H1 (cell line): ENCODE results near the gene BUD13. TPM values are rescaled to one million over a fixed set of nuclear protein-coding genes. Genes with fewer than 3 reads are reported as not detected.

Source experiments
- CBX8 ChIP-seq: fragments of 300-800, 300-1000 bp; sonication (generic); IDR thresholded peaks from 2 replicates; pipeline ENCODE4 v1.7.1; 2016; ENCODE audit warnings: low read depth, low read length, borderline replicate concordance
- RFX5 ChIP-seq: IDR thresholded peaks from 2 replicates; pipeline ENCODE4 v1.6.1; 2011; ENCODE audit warnings: low read depth, low read length, improper control_type of control experiment, borderline replicate concordance
- polyA plus RNA-seq, 7 experiments: library from polyadenylated mRNA; depleted of rRNA in 3 of 7; stranded (reverse) in 5 of 7; unstranded in 2 of 7; fragments of >200 nt in 5 of 7; fragments of 200-250 nt in 2 of 7; gene quantifications; 1 replicate in 5 of 7; 2 replicates in 1 of 7; 4 replicates in 1 of 7; pipeline versions ENCODE4 v1.2.1 to v1.2.3, GENCODE V29; 2011 to 2013; ENCODE audit warnings: missing spikeins in 2 of 7, mixed read lengths in 2 of 7
- total RNA-seq: library from RNA; stranded (reverse); fragmentation: NEBNext Ultra II Directional; extraction: Animal tissue kit (Norgen Biotek cat#: 25700); gene quantifications from 2 replicates; pipeline ENCODE4 v1.2.1, GENCODE V29; 2021

The BUD13 gene
- total and polyA plus RNA-seq, 2 of the 8 experiments (the other 6 are each of a cell fraction or from before 2014, with no cell fraction given) = 24.8 to 27.2 TPM

DNA sequence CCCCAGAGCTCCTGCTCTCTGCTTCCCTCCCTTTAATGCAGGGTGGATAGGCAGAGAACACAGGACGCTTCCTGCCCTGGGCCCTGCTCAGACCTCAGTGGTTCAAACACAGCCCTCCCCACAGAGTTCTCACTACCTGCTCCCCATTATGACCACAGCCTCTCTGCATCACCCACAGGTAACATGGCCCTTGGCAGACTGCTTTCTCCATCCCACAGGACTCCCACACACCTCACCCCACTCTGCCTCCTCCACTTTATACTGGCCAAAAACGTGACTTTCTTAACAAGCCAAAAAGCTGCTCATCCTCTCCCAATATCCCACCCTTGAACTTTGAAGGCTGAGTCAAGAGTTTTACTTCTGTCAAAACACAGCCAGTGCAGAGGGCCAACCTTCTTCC, 33.8 kb downstream of the BUD13 start (continued):
- no peak for TF ChIP-seq CBX8
- TF ChIP-seq RFX5 = no peak
